GM21528 (cell line): Measurements from ENCODE around the gene HEXD.

Experiments
- ATAC-seq: cut with Tn5 transposase; IDR thresholded peaks from one replicate; pipeline ENCODE4 v1.9.1; 2021; ENCODE audit warnings: mild to moderate bottlenecking, moderate library complexity; ENCODE audit not compliant: unreplicated experiment, low FRiP score

Gene HEXD

DNA sequence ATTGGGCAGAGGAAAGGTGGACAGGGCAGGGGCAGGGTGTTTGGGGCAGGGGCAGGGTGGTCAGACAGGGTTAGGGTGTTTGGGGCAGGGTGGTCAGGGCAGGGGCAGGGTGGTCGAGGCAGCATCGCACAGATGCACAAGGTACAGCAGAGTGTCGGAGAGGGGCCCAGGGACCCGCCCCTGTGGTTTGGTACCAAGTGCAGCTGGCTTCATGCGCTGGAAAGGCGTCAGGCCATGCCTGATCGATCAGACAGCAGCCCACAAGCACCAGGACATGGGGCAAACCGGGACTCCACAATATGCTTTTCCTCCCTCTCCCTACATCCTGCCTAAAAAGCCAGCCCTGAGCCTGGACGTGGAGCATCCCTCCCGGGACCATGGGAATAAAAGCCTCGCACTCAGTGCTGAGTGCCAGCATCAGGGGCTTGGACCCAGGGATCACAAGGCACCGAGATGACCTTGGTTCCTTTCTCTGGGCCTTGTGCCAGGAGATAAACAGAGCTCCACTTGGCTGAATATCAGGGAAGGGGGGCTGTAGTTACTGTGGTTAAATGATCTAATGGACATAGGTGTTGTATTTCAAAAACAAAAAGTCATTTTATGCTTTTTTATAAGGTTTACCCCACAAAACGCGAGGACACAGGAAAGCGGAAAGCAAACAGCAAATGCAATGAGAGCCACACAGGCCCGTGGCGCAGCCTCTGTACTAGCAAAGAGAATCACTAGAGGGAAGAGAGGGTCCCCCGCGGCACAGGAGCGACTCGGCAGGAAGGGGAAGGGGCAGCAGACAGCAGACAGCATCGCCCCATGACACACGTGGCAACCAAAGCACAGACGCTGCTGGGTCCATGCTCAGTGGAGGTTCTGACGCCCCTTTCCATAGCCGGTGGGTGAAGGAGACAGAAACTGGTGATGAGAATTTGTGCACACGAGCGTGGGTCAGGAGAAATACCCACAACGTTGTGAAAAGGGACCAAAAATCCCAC, 5.3 kb upstream of the HEXD start:
- no peak for ATAC-seq

DNA sequence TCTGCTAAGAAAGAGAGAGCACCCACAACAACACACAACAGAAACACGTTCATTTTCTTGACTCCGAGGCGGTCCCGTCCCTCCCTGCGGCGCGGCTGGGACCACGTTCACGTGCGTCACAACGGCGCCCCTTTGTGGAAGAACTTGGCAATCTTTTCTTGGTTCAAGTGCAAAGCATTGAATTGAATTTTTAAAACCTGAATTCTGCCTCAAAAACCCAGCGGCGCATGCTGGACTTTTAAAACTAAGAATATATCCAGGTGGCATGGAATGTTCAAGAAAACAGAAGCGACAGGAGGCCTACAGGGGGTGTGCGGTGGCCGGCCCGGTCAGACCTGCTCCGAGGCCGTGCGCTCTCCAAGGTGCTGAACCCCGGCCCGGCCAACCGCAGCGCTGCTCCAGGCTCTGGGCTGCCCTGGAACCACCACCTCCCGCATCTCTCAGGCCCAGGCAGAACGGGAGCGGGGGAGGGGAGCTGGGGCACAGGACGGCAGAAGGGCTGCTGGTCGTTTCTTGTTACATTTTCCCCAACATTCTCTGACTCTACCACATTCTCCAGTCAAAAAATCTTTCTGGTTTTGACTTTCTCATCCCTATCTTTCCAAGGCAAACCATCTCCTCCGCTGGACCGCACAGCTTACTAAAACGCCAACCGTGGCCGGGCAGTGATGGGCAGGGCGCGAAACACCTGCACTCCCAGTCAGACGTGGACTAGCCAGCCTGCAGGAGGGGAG, 3.4 kb upstream of the HEXD start:
- no peak for ATAC-seq

DNA sequence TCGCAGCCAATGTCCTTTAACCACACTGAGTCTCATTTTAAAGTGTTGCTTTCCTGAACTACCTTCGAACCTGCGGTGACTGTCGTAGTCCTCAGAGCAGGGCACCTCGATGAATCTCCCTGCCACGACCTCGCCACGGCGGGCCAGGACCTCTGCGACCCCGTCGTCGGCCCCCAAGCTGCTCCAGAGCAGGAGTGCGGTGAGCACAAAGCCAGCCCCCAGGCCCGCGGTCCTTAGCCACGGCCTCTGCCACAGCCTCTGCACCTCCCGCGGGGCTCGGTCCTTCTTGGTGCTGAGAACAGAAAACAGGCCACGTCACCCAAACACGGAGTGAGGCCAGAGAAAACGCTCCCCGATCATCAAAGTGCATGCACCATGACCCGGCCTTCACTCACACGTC, 2.8 kb upstream of the HEXD start:
- no peak for ATAC-seq

DNA sequence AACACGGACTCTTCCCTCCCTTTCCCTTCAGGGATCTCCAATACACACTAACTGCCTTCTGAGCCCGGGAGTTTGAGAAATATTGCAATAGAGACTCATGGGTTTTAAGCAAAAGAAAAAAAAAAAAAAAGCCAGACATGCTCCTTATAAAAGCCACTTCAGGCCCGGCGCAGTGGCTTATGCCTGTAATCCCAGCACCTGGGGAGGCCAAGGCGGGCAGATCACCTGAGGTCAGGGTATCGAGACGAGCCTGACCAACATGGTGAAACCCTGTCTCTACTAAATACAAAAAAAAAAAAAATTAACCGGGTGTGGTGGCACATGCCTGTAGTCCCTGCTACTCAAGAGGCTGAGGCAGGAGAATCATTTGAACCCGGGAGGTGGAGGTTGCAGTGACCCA, 2.4 kb upstream of the HEXD start:
- ATAC-seq: no peak

DNA sequence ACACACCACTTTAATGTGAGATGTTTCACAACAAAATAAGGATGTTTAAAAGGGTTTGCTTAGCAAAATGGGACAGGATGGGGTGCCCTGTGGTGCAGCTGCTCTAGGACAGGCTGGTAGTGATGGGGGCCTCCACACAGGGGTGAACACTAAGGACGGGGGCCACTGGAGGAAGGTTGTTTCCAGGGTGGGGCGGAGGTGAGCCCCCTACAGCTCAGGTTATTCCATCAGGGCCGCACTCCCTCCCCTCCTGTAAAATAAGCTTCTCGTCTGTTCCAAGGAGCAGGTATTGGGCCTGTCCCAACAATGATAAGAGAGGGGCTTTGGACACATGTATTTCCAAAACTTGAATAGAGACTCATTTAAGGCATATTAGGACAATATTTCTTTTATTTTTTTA, 1.9 kb upstream of the HEXD start:
- ATAC-seq: no peak

DNA sequence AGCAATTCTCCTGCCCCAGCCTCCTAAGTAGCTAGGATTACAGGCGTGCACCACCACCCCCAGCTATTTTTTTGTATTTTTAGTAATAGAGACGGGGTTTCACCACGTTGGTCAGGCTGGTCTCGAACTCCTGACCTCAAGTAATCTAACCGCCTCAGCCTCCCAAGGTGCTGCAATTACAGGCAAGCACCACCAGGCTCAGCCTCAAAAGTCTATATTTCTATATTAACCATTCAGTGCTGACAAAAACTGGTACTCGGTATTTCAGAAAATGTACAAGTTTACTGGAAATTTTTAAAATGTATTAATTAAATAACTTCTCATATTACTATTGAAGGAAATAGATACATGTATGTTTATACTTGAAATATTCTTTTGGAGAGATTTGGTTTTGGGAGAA, 1.4 kb upstream of the HEXD start:
- no peak for ATAC-seq

DNA sequence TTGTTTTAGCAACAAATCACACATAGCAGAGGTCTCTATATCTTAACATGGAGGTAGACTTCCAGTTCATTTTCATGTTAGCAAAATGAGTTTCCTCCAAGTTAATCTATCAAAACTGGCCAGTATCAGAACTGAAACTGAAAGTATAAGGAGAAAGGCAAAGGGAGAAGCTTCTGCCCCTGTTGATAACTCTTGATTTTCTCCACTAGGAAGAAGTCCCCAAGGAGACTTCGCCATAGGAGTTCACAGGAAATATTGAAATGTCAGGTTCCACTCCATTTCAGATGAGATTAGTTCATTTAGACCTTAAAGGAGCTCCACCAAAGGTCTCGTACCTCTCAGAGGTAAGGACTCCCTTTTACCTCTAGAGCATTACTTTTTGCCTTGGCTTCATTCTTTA, 1.4 kb downstream of the HEXD start:
- no peak for ATAC-seq

DNA sequence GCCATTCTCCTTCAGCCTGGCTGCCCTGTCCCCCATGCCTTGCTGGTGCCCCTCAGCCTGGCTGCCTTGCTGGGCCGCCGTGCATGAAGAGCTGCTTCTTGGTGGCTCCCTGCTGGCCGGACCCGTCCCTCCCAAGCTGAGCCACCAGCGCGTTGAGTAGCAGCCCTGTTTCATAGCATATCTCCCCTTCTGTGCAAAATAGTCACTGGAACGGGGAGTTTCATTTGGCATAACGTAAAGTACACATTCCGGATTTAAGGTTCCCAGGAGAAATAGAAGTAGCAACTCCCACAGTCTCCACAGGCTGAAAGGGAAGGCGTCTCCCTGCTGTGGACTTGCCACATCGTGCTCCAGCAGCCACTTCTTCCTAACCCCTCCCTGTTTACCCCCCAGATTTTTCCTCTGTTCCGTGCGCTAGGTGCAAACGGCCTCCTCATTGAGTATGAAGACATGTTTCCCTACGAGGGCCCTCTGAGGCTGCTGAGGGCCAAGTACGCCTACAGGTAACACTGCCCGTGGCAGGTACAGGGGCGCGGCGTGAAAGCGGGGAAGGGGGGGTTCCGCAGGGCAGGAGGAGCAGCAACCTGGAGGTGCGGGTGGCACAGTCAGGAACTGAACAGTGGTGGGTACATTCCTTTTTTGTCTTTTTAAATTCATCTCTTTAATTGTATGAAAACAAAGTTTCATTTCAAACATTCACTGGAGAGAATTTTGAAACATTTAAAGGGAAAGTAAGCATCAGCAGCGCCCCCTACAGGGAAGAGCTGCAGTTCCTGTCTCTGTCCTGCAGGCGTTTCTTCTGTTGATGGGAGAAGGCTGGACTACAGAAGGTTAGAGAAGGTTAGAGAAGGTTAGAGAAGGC, 6.1 kb downstream of the HEXD start:
- no peak for ATAC-seq

DNA sequence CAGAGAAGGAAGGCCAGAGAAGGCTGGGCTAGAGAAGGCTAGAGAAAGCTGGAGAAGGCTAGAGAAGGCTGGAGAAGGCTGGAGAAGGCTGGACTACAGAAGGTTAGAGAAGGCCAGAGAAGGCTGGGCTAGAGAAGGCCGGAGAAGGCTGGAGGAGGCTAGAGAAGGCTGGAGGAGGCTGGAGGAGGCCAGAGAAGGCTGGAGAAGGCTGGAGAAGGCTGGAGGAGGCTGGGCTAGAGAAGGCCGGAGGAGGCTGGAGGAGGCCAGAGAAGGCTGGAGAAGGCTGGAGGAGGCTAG, 6.7 kb downstream of the HEXD start:
- no peak for ATAC-seq

DNA sequence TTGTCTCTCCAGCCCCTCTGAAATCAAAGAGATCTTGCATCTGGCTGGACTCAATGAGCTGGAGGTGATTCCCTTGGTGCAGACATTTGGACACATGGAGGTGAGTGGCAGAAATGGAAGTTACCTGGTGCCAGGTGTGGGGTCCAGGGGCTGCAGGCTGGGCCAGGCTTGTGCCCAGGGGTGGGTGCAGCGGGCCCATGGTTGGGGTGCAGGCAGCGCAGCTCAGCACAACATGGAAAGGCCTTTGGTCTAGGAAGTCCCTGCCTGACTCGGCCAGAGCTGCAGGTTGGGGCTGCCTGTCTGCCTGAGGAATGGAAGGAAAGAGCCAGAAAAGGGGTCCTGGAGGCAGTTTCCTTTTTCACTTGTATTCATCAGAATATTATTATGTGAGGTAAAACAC, 10.4 kb downstream of the HEXD start:
- ATAC-seq: no peak

DNA sequence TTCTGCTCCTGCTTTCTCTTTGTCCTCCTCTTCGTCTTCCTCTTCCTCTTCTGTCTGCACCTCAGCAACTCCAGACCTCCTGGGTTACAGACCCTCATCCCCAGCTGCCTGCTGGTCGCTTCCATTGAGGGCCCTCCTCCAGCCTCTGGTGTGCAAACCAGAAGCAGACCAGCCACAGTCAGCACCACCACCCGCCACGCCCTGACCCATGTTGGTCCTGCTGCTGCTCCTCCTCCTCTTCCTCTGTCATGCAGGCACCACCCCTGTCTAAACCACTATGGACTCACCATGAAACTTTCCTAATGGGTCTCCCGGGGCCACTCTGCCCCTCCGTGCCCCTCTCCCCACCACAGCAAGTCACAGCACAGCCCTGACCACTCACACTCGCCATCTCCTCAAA, 11.7 kb downstream of the HEXD start:
- no peak for ATAC-seq

DNA sequence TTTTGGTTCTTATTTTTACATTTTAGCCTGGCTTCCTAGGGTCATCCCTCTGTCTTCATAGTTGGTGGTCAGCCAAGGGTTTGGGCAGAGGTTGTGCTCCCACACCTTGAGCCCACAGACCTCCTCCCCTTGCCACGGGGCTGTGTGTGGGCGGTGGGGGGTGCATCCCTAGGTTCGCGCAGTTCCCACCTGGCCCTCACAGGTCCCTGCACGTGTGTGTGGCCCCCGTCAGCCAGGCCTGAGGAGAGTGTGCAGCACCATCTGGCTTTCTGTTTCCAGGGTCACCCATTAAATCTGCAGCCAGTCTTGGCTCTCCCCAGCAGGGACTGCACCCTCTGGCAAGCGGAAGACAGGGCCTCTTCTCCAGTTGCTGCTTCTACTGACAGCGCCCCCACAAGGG, 13.9 kb downstream of the HEXD start:
- ATAC-seq: no peak

DNA sequence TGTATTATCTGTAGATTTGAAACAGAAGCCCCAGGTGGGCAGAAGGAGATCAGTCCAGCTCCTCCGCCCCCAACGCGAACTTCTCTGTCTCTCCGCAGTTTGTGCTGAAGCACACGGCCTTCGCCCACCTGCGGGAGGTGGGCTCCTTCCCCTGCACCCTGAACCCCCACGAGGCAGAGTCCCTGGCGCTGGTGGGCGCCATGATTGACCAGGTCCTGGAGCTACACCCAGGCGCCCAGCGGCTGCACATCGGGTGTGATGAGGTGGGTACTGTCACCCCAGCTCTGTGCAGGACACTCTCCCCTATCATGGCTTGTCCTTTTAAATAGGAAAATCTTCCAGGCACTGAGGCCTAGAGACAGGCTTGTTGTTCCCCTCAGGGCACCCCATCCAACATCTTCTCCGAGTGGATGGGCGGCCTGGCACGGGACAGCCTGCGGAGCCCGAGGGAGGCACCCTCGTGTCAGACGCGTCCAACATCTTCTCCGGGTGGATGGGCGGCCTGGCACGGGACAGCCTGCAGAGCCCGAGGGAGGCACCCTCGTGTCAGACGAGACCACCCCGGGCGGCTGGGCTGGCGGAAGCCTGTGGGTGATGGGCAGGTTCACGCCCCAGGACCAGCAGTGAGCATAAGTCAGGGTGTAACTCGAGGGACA, 15.5 kb downstream of the HEXD start:
- no peak for ATAC-seq

DNA sequence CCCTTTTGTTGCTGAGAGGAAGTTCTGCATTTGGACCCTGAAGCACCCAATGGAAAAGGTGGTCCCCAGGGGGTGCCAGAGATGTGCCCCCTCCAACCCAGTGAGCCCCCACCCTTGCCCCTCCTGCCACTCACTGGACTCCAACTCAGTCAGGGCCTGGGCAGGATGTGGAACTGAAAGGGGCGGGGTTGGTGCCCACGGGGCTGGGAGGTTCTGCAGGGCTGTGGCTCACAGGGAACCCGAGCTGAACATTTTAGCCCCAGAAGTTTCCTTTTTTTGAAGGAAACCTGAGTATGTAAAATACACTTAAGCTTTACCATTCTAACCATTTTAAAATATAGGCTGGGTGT, 16.0 kb downstream of the HEXD start:
- ATAC-seq: no peak

DNA sequence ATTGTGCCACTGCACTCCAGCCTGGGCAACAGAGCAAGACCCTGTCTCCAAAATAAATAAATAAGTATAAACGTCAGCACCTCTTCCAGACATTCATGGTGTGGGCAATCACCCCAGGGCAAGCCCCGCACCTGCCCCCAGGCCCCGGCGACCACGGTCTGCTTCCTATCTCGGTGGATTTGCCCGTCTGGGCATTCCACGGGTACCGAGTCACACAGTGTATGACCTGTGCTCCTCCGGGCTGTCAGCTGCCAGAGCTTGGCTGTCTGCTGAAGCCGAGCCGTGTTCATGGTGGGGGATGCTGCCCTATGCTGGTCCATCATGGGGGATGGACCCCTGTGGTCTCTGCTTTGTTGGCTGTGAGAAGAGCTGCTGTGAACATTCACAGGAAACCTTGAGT, 17.0 kb downstream of the HEXD start:
- no peak for ATAC-seq

DNA sequence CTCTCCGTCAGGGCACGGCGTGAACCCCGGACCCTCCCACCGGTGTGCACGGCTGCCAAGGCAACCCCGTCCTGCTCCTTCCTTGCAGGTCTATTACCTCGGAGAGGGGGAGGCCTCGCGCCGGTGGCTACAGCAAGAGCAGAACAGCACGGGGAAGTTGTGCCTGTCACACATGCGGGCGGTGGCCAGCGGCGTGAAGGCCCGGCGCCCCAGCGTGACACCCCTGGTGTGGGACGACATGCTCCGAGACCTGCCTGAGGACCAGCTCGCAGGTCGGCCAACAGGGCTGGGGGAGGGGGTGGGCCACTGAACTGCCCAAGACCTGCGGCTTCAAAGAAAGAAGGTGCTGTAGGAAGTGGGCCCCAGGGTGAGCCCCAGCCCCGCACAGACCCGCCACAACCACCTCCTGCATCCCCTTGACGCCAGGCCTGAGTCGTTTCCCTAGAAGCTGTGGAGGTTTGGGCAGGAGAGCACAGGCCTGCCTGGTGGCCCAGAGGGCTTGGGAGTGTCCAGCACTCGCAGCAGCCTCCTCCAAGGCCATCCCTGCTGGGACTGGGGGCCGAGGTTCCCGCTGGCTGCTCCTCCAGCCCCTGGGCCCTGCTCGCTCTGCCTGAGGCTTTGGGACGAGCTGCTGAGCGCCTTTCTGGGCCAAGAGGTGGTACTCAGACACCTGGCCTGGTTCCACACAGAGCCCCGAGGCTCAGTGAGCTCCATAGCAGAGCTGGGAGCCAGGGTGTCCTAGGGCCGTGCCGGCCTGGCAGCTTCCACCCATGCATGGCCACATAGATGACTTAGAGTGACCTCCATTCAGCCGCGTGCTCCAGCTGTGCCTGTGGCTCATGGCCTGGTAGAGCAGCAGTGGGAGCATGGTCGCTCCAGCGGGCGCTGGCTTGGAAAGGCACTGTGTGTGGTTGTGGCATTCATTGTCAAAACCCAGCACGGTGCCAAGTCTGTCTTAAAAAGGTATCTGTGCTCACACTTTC, 17.7 kb downstream of the HEXD start:
- no peak for ATAC-seq

DNA sequence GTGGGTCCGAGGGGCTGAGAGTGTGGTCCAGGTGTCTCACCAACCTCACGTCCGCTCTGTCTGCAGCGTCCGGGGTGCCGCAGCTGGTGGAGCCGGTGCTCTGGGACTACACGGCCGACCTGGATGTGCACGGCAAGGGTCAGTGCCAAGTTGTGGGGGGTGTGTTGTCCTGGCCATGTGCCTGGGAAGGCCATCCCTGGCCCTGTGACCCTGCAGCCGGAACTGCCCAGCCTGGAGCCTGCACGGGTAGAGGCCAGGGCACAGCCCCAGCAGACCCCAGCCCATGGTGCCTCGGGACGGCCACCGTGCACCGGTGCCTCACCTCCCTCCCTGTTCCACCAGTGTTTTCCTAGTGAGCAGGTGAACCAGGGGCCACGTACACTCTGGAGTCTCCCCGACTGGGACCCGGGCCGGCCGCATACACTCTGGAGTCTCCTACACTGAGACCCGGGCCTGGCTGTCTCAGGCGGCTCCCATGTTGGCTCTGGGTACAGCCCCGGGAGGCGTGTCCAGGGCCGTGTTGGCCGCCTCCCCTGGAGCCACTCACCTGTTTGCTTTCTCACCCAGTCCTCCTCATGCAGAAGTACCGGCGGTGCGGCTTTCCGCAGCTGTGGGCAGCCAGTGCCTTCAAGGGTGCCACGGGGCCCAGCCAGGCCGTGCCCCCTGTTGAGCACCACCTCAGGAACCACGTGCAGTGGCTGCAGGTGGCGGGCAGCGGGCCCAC, 18.6 kb downstream of the HEXD start:
- ATAC-seq: no peak

DNA sequence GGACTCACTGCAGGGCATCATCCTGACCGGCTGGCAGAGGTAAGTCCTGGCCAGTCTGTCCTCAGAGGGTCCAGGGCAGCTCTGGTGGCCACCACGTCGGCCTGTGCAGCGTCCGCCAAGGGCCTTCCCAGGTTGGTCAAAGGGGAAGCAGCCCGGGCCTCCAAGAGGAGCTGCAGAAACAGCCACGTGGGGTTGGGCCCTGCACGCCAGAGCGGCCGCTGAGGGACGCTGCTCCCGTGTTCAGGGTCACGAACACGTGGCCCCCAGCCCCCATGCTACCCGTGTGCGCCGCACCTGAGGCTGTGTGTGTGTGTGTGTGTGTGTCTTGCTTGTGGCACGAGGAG, 19.1 kb downstream of the HEXD start:
- no peak for ATAC-seq
